Measurements from ENCODE around the gene NRDC.
"Not testable (repeated sequence)": the region's sequence is repeated elsewhere in the genome, so short reads cannot be mapped to it uniquely, and the experiment has no call there.

The NRDC gene

DNA sequence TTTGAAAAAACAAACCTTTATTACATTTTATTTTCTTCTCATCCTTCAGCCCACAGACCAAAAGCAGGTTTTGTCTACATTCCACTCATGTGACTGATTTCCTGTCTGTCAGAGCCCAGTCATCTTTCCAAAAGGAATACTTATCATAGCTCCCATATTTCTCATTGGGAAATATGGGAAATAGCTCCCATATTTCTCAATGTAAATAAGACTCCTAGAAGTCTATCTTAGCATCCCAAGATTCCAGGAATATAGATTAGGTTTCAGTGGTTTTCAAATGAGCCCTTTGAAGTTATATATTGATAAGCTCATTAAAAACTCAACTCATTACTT, 19.1 kb upstream of the NRDC start:
- DNase-seq (ENCODE audit: low spot score) = no peak

DNA sequence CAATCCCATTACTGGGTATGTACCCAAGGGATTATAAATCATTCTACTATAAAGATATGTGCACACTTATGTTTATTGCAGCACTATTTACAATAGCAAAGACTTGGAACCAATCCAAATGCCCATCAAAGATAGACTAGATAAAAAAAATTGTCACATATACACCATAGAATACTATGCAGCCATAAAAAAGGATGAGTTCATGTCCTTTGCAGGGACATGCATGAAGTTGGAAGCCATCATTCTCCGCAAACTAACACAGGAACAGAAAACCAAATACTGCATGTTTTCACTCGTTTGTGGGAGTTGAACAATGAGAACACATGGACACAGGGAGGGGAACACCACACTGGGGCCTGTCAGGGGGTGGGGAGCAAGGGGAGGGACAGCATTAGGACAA, 16.2 kb upstream of the NRDC start:
- not testable (repeated sequence) for DNase-seq (ENCODE audit: low spot score)

GRCh38 chr1:51878308-51878615, 265 bp downstream of the NRDC start:
- no peak for DNase-seq (ENCODE audit: low spot score)

DNA sequence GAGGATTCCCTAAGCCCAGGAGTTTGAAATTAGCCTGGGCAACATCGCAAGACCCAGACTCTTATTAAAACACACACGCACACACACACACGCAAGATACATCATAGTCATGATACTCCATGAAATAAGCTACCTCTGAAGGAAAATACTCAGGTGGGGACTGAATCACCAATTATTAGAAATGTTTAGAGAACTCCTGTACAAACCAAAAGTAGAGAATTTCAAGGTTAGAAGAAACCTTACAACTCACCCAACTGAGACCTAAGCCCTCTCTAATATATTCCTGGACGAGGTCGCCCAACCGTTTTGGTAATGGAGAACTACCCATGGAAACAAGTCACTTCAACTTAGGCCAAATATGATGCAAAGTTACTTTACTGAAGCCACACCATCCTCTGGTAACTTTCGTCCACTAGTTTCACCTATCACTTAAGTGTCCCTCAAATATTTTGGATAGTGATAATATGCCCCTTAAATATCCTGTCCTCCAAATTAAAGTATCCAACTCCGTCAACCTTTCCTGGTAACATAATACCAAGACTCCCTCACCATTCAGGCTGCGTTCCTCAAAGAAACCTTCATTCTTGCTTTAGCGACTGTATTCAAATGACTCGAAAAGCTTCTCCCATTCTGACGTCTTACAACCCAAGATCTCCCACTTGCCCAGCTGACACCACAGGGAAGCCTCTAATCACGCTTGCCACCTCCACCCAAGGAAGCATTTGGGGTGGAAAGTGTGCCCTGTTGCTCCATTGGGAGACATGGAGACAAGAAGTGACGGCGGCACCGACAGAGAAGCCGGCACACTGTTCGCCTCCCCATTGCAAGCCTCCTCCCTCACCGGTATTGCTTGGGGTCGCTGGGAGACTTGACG, 856 bp downstream of the NRDC start:
- DNase-seq (ENCODE audit: low spot score) = peak; percentile 41

DNA sequence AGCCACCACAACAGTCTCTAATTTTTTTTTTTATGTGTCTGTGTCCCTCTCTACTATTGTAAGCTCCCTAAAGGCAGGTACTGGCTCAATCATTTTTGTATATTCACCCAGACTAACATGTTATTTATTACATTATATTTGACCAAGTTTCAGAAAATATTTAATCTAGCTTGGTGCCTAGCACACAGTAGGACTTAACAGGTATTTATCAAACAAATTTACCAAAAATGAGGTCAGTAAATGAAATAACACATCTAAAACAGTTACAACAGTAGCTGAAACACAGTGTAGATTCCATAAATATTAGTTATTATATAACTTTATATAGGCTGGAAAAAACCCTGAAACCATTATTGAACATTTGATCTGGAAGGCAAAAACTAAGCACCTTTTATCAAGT, 2.7 kb downstream of the NRDC start:
- no peak for DNase-seq (ENCODE audit: low spot score)

GRCh38 chr1:51875291-51875772, 3.2 kb downstream of the NRDC start:
- no peak for DNase-seq (ENCODE audit: low spot score)

- DNase-seq (ENCODE audit: low spot score) = not testable (repeated sequence)
Observed at GRCh38 chr1:51873270-51873669, 5.3 kb downstream of the NRDC start.

DNA sequence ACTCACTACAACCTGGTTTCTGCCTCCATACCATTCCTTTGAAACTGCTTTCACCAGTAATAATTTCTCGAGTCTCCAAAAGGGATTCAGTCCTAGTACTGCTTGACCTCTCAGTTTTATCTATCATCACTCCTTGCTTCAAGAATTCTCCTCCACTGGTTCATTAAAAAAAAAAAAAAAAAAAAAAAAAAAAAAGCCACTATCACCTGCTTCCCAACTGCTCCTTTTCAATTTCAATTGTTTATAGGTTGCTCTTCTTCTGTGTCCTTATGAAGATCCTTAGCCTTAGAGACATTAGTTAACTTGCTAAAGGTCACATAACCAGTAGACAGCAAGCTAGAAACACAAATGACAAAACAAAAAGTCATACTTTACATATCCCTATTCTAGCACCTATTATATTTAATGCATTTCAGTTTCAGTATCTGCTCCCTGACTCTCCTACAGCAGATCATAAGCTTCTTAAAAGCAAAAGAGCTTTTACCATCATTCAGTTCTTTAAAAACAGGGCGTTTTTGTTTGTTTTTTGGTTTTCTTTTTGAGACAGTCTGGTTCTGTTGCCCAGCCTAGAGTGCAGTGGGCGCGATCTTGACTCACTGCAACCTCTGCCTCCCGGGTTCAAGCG, 7.1 kb downstream of the NRDC start:
- DNase-seq (ENCODE audit: low spot score) = no peak

GRCh38 chr1:51870603-51871350, 7.8 kb downstream of the NRDC start:
- DNase-seq (ENCODE audit: low spot score) = no peak

DNA sequence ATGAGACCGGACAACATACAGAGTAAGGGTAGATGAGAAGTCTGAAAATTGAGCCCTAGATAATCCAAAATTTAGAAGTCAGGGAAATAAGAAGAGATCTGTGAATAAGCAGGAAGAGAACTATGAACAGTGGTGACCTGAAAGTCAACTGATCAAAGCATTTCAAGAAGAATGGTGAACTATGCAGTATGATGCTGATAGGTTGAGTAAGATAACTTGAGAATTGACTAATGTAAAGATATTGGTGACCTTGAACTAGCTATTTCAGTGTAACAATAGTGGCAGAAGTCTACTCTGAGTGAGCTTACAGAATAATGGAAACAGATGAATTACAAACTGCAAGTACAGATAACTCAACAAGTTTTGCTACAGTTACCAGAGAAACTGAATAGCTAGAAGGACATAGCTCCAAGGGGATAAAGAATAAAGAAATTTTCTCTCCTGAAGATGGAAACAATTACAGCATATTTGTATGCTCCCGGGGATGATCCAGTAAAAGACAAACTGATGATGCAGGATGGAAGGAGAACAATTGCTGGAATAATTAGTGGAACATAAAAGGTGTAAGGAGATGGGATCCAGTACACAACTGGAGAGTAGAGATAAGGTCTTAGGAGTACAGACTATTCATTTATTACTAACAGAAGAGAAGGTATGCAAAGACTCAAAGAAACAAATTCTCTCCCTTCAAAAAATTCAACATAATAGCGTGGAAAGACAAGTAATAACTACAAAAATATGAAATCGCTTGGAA, 10.9 kb downstream of the NRDC start:
- no peak for DNase-seq (ENCODE audit: low spot score)

DNA sequence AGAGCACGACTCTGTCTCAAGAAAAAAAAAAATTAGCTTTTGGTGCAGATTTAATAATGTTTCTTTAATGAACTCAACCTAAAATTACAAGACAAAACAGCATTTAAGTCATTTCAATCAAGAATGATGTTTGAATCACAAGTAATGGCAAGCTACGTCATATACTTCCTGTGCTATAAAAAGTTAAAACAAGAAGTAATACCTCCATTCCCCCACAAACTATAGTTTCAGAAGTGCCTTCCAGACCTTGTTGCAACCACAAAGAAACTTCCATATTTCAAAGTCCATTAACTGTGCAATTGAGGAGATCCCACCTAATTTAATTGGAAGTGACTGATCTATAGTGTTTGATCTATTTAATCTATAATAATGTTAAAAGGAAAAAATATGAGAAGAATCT, 15.1 kb downstream of the NRDC start:
- DNase-seq (ENCODE audit: low spot score) = no peak

DNA sequence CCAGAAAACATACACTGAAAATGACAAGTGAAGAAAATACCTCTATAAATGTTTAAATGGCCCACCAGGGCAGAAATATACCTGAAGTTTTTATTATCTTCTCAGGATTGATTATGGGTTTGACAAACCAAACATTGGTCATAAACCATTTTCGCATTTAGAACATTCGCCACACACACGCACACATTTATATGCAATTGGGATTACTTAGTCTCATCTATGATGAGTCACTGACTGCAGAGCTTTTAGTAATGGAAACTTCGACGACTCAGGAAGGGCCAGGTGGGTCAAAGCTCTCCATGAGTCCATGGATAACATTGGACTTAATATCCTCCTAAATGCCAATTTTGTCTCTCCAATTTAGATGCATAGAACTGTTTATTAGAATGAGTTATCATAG, 16.9 kb downstream of the NRDC start:
- DNase-seq (ENCODE audit: low spot score) = no peak

GRCh38 chr1:51859735-51860134, 18.8 kb downstream of the NRDC start:
- DNase-seq (ENCODE audit: low spot score) = no peak

DNA sequence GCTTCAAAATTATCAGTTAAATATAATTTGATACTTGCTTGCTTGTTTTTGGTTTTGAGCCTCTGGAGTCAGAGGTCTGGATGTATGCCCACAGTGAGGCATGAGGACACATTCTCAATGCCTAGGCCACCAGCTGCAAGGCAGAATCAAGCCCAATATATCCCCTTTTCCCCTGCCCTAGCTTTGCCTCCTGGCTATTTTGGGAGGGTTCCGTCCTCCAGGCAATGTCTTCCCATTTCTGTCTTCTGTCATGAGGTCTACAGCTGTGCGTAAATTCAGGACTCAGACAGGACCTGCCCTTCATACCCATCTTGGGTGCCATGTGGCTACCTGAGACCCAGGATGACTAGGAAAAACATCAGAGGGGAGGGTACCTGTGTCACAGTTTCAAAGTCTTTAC, 19.2 kb downstream of the NRDC start:
- no peak for DNase-seq (ENCODE audit: low spot score)

DNA sequence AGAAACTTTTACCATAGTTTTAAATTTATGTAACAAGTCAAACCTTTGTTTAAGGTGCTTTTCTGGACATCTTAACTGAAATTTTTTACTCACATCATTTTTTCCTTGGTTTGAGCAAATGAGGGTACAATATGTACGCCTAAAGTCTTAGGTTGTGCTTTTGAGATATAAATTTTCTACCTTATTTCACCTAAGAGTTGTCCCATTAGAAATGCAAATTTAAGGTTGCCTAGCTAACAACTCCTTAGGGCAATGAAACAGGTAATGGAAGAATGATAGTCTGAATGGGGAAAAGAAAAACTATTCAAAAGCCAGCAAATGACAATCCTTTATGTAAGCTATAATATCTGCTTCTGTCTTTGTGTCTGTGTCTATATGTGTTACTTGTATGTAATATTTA, 19.6 kb downstream of the NRDC start:
- DNase-seq (ENCODE audit: low spot score) = no peak

GRCh38 chr1:51856745-51857144, 21.8 kb downstream of the NRDC start:
- no peak for DNase-seq (ENCODE audit: low spot score)

DNA sequence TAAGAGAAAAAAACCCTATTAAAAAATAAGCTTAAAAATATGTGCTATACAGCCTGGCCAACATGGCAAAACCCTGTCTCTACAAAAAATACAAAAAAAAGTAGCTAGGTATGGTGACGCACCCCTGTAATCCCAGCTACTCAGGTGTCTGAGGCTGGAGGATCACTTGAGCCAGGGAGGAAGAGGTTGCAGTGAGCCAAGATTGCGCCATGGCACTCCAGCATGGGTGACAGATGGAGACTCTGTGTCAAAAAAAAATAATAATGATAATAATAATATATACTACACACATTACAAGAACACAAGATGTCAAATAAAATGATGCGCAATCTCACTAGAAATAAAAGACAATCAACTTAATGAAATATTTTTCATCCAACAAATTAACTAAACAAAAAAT, 22.9 kb downstream of the NRDC start:
- DNase-seq (ENCODE audit: low spot score) = no peak

GRCh38 chr1:51853360-51853759, 25.2 kb downstream of the NRDC start:
- no peak for DNase-seq (ENCODE audit: low spot score)

DNA sequence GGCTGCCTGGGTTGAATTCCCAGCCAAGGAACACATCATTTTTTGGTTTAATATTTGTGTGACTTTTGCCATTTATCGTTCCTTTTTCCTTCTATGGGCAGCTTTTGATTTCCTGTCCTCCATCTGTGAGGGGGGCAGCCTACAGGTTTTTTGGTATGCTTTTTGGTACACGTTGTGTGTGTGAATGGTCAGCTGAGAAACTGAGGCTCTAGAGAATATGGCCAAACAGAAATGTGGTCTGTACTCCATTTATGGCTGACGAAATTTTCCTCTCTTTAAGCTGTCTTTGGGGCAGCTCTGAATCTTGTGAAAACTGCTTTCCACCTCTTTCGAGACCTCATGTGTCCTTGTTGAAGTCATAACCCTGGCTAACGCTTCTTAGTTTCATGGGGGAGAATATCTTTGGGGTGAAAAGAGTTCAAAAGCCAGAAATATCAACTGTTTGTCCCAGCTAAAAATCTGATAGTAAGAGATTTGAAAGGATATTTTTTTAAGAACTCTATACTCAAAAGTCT, 26.6 kb downstream of the NRDC start:
- no peak for DNase-seq (ENCODE audit: low spot score)

DNA sequence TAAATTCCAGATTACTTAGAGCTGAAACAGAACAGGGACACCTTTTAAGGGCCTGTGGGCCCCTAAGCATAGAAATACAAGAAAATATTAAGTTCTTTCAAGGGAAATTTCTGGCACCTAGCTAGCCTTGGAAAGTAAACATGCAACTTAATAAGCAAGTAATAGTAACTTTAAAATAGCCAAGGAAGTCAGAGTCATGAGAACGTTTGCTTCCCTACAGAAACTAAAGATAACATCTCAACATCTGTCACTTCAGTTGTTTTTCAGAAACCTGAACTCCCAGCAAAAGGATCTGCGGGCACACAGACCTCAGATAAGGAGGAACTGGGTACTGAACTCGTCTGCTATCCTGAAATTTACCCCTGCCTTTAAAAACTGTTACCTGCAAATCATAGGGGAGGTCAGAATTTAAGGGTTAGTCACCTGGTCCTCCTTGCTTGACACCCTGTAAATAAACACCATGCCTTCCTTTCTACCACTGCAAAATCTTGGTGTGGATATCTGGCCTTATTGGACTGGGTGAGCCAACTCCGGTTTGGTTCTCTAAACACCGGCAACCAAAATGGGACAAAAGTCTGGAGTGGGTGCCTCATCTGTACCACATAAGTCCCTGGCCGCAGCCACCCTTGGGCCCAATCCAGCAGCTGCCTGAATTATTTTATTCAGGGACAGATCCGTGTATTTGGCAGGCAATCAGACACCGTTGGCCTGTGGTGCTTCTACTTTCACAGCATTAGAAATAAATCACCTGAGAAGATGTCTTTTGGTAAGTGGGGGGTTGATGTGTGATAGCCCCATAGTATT, 27.9 kb downstream of the NRDC start:
- DNase-seq (ENCODE audit: low spot score) = peak; percentile 24

DNA sequence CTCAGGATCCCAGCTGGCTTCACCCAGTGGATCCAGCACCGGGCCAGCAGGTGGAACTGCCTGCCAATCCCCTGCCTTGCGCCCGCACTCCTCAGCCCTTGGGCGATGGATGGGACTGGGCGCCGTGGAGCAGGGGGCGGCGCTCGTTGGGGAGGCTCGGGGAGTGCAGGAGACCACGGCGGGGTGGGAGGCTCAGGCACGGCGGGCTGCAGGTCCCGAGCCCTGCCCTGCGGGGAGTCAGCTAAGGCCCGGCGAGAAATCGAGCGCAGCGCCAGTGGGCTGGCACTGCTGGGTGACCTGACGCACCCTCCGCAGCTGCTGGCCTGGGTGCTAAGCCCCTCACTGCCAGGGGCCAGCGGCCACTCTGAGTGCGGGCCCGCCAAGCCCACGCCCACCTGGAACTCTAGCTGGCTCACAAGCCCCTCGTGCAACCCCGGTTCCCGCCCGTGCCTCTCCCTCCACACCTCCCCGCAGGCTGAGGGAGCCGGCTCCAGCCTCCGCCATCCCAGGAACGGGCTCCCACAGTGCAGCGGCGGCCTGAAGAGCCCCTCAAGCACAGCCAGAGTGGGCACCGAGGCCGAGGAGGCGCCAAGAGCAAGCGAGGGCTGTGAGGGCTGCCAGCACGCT, 31.1 kb downstream of the NRDC start:
- no peak for DNase-seq (ENCODE audit: low spot score)

All from pons (tissue), 1 donor.